Head of caudate nucleus (tissue), 42 donors: ENCODE results near the gene OPRL1.
A peak's percentile ranks its signal among the peaks of the same experiment; 100 is the strongest.
"Not testable (repeated sequence)": the region's sequence is repeated elsewhere in the genome, so short reads cannot be mapped to it uniquely, and the experiment has no call there.

ENCODE experiments used
- DNase-seq, 42 donors: peaks; one replicate each; pipeline versions ENCODE4 v3.0.0 to v3.0.0-alpha.2; 2020 to 2021; ENCODE audit warnings: mixed read lengths in 7 of 42
- intact Hi-C: fragments of 100-400 bp; cut with DNase I; formaldehyde crosslinking; loops from one replicate; pipeline ENCODE4 v1.15.0; 2022

Gene OPRL1

GRCh38 chr20:64108731-64109681 is 29.1 kb downstream of the OPRL1 start:
- peak in 16 of 42 donors; percentile 0 to 34 (median 12) for DNase-seq
- intact Hi-C loops, result no loop called here

DNA sequence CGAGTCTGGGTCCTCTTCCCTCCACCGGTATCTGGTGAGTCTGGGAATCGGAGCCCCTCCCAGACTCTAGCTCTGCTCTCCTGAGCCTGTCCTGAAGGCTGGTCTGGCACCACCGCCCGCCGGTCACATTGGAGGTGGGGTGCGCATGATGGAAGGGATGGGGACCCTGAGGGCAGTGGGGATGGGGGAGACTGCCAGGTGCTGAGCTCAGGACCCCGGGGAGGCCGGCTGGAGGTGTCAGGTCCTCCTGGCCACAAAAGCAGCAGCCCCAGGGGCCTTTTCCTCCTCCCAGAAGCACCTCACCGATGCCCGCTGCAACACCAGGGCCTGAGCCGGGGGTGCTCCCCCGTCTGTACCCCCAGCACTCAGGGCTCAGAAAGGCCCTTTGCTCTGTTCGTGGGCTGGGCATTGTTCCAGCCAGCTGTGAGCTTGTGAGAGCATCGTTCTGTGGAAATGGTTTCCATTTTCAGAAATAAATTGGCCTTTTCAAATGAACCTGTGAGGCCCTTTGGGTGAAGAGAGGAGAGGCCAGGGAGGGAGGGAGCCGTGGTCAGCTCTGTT is 30.0 kb downstream of the OPRL1 start:
- intact Hi-C loops, result no loop called here
- DNase-seq, result peak in 22 of 42 donors; percentile 3 to 55 (median 35)

DNA sequence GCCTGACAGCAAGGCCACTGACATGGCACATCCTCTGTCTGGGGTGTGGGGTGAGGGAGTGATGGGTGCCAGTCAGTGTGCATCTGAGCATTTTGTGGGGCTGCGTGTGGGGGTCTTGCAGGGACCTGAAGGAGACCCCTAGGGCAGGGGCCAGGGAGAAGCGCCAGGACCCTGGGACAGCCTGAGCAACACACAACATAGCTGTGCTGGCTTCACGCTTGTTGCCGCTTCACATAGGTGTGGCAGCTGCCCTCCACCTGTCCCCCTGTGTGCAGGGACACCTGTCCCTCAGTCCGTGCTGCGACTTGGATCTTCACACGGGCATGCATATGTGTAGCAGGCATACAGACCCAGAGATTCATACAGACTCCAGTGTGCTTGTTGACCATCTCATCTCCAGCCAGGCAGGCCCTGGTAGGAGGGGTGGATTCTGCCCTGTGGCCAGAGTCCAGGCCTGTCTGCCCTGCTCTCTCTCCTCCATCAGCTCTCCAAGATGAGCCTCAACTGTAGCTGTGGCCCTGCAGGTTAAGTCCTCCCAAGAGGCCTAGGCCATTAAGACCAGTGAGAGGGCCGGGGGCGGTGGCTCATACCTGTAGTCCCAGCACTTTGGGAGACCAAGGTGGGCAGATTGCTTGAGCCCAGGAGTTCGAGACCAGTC is 30.7 kb downstream of the OPRL1 start:
- intact Hi-C loops, result no loop called here
- peak in 18 of 42 donors; percentile 1 to 40 (median 11) for DNase-seq

DNA sequence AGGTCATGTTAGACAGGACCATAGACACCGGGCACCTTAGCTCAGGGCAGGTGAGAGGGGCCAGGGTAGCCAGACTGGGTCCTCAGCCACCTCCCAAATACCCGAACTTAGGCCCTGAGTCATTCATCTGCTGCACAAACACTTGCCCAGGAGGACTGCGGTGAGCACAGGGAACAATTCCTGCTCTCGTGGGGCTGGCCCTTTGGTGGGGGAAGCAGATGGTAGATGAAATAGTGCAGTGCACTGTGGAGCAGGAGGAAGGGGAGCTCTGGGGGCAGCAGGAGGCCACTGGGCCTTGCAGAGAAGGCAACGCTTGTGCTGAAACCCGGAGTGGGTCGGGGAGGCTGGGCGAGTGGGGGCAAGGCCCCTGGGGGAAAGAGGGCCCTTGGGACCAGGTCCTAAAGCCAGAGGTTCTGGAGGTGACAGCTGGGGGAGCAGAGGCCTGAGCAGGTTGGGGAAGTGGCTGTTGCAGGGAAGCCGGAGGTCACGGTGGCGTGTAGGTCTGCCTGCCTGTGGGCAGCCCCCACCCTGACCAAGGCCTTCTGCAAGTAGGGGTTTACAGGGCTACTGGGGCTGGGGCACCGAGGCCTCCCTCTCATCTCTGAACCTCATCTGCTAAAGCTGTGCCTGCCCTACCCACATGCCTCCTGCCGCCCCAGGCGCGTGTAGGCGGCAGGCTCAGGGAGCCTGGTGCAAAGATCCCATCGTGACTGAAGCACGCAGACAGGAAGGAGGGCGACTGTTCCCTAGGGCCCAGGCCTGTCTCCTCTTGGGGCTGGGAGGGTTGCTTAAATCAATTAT is 32.2 kb downstream of the OPRL1 start:
- intact Hi-C loops, result no loop called here
- peak in 36 of 42 donors; percentile 48 to 90 (median 68) for DNase-seq

DNA sequence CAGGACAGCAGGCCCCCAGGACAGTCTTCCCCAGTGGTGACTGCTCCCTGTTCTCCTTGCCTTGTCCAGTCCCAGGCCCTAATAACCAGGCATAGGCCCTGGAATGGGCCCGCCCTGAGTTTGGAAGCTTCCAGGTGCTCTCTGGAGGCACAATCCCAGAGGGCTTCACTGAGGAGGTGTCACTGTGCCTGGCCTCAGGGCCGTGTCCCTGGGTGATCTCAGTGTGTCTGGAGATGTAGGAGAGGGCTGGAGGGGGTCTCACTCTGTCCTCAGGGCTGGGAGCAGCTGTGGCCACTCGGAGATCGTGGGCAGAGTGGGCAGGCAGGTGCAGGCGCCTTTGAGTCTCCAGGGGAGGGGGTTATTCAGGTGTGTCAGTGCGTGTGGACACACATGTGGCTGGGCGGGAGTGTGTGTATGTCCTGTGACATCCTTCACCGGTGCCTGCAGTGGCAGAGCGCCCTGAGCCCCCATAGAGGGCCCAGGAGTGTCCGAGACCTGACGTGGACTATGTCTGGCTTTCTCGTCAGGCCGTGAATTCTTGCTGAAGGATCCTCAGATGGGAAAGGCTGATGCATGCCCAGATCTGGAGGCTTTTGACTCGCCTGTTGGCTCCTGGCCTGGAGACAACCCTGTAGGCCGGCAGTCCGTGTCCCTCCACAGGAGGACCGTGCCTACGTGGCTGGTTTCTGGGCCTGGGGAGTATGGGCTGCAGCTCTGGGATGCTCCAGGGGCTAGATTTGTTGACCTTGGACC is 33.0 kb downstream of the OPRL1 start:
- intact Hi-C loops, result no loop called here
- peak in 15 of 42 donors; percentile 1 to 40 (median 6) for DNase-seq

GRCh38 chr20:64113444-64113775 is 33.5 kb downstream of the OPRL1 start:
- intact Hi-C loops, result no loop called here
- peak in 13 of 42 donors; percentile 1 to 38 (median 11) for DNase-seq

DNA sequence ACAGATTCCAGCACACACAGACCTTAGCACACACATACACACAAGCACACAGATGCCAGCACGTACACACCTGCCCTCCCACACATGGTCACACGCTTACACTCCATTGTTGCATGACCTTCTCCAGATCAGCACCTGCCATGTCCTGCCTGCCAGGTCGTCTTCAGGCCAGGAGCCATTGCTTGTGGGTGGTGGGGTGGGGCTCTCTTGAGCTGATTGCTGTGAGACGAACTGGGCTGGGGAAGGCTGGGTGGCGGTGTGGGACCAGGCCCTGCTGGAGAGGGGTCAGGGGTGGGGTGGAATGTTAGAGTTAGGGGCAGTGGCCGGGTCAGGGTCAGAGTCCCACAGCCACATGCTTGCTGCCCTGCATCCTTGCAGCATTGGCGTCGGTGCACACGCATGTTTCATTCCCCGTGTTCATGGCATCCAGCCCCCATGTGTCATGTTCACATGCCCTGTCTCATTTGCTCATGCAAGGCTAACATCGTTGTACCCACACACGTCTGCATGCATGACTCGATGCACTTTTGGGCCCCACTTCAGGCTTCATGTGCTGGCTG is 34.0 kb downstream of the OPRL1 start:
- DNase-seq, result peak in 14 of 42 donors; percentile 0 to 38 (median 14)
- intact Hi-C loops, result no loop called here

DNA sequence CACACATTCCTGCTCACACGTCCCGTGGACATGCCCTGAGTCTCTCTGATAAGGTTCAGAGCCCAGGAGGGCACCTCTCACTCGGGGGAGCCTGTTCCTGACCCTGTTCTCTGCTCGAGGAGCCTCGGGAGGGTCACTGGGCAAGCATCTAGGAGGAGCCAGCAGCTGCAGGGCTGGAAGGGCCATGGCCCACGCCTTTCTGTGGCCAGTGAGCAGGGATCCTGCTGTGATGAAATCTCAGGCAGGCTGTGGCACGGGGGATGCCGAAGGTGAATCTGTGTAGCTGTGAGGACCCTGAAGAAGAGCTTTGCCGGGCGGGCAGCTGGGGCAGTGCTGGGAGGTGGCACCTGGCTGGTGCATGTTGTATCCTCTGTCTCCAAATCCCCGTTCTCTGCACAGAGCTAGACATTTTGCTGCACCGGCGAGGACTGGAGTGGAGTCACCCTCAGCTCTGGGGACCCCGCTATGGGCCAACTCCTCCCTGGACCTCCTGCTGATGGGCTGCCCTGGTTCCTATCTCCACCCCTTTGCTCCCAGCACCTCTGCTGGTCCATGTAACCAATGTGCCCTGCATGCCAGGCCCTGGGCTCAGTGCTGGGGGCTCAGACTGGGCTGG is 34.6 kb downstream of the OPRL1 start:
- intact Hi-C loops, result no loop called here
- peak in 12 of 42 donors; percentile 1 to 42 (median 10) for DNase-seq

DNA sequence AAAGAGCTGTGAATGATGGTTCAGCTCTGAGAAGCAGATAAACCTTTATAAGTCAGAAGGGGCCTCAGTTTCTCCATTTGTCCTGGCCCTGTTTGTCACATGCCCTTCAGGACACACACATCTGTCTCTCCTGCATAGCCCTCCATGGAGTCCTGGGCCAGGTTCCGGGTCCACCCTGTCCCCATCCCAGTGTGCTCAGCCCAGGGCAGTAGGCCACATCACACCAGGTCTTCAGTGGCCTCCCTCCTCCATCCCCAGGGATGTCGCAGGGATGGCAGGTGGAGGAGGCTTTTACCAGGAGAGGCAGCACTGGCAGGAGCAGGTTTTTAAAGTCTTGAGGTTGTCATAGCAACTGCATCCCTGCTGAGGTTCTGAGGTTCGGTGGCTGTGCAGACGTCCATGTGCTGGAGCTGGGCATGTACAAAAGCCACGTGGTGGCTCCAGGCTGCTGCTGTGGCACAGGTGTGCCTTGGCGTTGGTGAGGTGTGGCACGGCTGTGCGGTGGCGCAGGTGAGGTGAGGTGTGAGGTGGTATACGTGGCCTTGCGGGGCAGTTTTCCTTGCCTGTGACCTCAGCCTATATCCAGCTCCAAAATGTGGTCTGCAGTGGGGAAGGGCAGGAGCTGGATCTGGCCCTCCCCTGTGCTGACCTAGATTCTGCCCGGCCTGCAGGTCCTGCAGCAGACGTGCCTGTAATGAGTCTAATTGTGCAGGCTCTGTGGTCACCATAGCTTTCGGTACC is 35.5 kb downstream of the OPRL1 start:
- DNase-seq, result peak in 34 of 42 donors; percentile 35 to 87 (median 56)
- intact Hi-C loops, result no loop called here

- intact Hi-C loops, result no loop called here
- peak in 14 of 42 donors; percentile 1 to 44 (median 16) for DNase-seq
Observed at GRCh38 chr20:64116016-64116415, 36.1 kb downstream of the OPRL1 start.

GRCh38 chr20:64116541-64117431 is 36.9 kb downstream of the OPRL1 start:
- peak in 11 of 42 donors; percentile 0 to 29 (median 11) for DNase-seq
- intact Hi-C loops, result no loop called here

DNA sequence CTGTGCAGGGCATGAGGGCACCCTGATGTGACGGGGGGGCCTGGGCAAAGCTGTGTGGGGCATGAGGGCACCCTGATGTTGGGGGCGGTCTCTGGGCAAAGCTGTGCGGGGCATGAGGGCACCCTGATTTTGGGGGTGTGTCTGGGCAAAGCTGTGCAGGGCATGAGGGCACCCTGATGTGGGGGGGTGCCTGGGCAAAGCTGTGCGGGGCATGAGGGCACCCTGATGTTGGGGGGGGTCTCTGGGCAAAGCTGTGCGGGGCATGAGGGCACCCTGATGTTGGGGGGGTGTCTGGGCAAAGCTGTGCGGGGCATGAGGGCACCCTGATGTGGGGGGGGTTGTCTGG is 37.5 kb downstream of the OPRL1 start:
- intact Hi-C loops, DNase-seq: not testable (repeated sequence)

DNA sequence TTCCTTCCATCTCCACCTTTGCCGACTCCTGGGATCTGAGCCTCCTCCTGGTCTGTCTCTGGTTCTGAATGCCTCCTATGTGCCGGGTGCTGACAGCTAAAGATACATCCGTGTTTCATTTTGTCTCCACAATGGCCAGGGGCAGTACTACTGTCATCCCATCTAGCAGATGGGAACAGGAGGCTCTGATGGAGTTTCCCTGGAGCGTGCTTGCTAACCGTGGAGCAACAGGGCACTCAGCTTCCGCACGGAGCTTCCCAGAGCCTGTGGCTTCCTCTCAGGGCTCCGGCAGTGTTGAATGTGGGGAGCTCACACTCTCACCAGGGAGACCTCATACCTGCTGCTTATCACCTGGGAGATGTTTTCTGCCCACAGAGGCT is 39.4 kb downstream of the OPRL1 start:
- intact Hi-C loops, result no loop called here
- DNase-seq, result peak in 5 of 42 donors; percentile 4 to 19 (median 8)

GRCh38 chr20:64119681-64120341 is 39.9 kb downstream of the OPRL1 start:
- DNase-seq, result peak in 11 of 42 donors; percentile 10 to 43 (median 22)
- intact Hi-C loops, result no loop called here

- DNase-seq, result peak in 2 of 42 donors; percentile 3 to 32
- intact Hi-C loops, result no loop called here
Observed at GRCh38 chr20:64121586-64121985, 41.7 kb downstream of the OPRL1 start.
